ENCODE measurements around the gene PAQR3.
"Not testable (repeated sequence)": the region's sequence is repeated elsewhere in the genome, so short reads cannot be mapped to it uniquely, and the experiment has no call there.

DNA sequence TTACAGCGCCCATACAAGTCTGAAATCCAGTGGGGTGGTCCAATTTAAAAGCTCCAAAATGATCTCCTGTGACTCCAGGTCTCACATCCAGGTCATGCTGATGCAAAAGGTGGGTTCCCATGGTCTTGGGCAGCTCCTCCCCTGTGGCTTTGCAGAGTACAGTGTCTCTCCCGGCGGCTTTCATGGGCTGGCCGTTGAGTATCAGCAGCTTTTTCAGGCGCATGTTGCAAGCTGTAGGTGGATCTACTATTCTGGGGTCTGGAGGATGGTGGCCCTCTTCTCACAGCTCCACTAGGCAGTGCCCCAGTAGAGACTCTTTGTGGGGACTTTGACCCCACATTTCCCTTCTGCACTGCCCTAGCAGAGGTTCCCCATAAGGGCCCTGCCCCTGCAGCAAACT lies 70.5 kb downstream of the PAQR3 start:
- TF ChIP-seq, protein P1, sequence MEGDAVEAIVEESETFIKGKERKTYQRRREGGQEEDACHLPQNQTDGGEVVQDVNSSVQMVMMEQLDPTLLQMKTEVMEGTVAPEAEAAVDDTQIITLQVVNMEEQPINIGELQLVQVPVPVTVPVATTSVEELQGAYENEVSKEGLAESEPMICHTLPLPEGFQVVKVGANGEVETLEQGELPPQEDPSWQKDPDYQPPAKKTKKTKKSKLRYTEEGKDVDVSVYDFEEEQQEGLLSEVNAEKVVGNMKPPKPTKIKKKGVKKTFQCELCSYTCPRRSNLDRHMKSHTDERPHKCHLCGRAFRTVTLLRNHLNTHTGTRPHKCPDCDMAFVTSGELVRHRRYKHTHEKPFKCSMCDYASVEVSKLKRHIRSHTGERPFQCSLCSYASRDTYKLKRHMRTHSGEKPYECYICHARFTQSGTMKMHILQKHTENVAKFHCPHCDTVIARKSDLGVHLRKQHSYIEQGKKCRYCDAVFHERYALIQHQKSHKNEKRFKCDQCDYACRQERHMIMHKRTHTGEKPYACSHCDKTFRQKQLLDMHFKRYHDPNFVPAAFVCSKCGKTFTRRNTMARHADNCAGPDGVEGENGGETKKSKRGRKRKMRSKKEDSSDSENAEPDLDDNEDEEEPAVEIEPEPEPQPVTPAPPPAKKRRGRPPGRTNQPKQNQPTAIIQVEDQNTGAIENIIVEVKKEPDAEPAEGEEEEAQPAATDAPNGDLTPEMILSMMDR (conservative IDR thresholded peaks at IDR 0.05 in 1 of 2, IDR thresholded peaks at IDR 0.05 in 1 of 2; ENCODE audit: extremely low read depth in 1 of 2, insufficient read depth in 1 of 2, low read depth in 1 of 2, low read length in 2 of 2), result not testable (repeated sequence)
- TF ChIP-seq EZH2 (IDR thresholded peaks at IDR 0.05; ENCODE audit: borderline replicate concordance, low read length), result not testable (repeated sequence)
